Fibroblast of the aortic adventitia (primary cell): ENCODE results near the gene LCP2. TPM values are rescaled to one million over a fixed set of nuclear protein-coding genes. Genes with fewer than 3 reads are reported as not detected.

Experiments used
- DNase-seq: peaks from one replicate; pipeline ENCODE4 v3.0.0-alpha.2; 2010; ENCODE audit warnings: low read depth
- H3K4me3 ChIP-seq: 2 replicates; pipeline ENCODE4 v1.5.1; 2011; ENCODE audit warnings: low read depth, mild to moderate bottlenecking, control low read depth, low read length, moderate library complexity
- total RNA-seq: library from RNA; depleted of rRNA; stranded (reverse); fragments of >200 nt; gene quantifications from 2 replicates; pipeline ENCODE4 v1.2.3, GENCODE V29; 2012; ENCODE audit warnings: low replicate concordance
- TF ChIP-seq, protein P1 (sequence below): IDR thresholded peaks from 2 replicates; pipeline ENCODE4 v1.5.1; 2011; ENCODE audit warnings: mild to moderate bottlenecking, low read length, control low read depth, inconsistent platforms; ENCODE audit not compliant: insufficient read depth

Gene LCP2
- total RNA-seq, 1 donor: not detected

- DNase-seq: no peak
- H3K4me3 ChIP-seq: no peak overlapping the region
- TF ChIP-seq, protein P1, sequence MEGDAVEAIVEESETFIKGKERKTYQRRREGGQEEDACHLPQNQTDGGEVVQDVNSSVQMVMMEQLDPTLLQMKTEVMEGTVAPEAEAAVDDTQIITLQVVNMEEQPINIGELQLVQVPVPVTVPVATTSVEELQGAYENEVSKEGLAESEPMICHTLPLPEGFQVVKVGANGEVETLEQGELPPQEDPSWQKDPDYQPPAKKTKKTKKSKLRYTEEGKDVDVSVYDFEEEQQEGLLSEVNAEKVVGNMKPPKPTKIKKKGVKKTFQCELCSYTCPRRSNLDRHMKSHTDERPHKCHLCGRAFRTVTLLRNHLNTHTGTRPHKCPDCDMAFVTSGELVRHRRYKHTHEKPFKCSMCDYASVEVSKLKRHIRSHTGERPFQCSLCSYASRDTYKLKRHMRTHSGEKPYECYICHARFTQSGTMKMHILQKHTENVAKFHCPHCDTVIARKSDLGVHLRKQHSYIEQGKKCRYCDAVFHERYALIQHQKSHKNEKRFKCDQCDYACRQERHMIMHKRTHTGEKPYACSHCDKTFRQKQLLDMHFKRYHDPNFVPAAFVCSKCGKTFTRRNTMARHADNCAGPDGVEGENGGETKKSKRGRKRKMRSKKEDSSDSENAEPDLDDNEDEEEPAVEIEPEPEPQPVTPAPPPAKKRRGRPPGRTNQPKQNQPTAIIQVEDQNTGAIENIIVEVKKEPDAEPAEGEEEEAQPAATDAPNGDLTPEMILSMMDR: no peak
Measured at GRCh38 chr5:170288151-170288550, 9.4 kb downstream of the LCP2 start.

DNA sequence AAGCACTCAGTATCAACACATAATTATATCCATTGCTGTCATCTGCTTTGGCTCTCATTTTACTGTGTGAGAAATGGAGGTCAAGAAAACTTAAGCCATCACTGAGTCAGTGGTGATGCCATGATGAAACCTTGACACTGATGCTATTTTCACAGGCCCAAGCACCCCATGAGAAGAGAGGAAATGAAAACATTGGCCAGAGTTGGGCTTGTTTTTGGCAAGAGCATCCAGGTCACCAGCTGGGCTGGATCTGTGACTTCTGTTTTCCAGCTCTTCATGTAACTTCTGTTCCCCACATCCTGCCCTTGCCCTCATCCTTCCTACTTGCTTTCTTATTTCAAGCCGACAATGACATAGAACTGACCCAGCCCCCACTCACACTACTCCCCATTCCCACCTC lies 10.0 kb downstream of the LCP2 start:
- DNase-seq: no peak
- no peak overlapping the region for H3K4me3 ChIP-seq
- TF ChIP-seq, protein P1: no peak

DNA sequence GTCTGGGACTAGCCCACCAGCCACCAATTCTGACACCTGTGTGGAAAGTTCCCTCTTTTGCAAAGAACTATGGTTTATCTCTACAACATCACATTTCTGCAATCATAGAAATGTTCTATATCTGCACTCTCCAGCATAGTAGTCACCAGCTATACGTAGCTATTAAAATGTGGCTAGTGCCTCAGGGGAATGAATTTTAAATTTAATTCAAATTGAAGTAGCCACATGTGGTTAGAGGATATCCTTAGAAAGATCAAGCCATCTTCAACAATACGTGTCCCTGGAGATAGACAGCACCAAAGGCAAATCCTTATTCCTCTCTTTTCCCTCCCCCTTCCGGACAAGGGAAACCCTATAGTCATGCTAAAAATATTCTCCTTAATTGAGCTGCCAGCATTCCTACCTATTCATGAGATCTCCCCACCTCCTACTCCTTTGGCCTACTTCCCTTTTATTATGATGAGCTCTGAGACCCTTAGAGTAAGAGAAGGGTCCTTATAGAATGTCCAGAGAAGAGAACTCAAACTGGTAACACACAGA lies 11.1 kb downstream of the LCP2 start:
- TF ChIP-seq, protein P1: no peak
- no peak overlapping the region for H3K4me3 ChIP-seq
- no peak for DNase-seq

GRCh38 chr5:170285181-170285580 lies 12.4 kb downstream of the LCP2 start:
- TF ChIP-seq, protein P1: no peak
- no peak overlapping the region for H3K4me3 ChIP-seq
- no peak for DNase-seq

DNA sequence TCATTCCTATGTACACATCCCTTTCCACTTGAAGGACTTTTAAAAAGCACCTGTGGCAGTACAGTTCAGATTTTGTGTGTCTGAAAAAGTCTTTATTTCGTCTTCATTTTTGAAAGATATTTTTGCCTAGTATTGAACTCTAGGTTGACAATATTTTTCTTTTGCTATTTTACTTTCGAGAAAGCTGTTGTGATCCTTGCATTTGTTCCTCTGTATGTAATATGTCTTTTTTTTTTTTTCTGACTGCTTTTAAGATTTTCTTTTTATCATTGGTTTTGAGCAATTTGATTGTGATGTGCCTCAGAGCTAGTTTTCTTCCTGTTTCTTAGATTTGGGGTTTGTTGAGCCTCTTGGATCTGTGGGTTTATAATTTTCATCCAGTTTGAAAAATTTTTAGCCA lies 13.3 kb downstream of the LCP2 start:
- TF ChIP-seq, protein P1: no peak
- no peak for DNase-seq
- H3K4me3 ChIP-seq: no peak overlapping the region

- TF ChIP-seq, protein P1: no peak
- H3K4me3 ChIP-seq: no peak overlapping the region
- DNase-seq: no peak
Measured at GRCh38 chr5:170283296-170283695, 14.3 kb downstream of the LCP2 start.

DNA sequence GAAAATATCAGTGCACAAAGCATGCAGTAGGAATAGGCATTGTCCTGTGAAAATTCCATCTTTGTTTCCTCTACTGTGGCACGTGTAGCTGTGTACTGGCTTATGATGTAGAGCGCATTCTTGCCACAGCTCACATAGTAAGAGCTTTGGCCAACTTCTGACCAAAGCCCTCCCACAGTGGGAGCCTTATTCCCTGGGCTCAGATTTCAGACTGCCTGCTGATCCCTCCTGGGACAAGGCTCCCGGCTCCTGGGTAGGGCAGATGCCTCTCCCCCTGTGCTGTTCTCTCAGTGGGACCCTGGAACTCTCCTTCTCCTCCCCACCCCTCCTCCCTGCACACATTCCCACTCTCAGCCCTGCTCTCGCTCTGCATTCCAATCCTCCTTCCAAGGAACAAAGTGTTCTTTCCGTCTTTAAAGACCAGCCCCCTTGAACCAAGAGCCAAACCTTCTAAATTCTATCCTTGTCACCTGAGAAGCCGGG lies 17.5 kb downstream of the LCP2 start:
- DNase-seq: no peak
- H3K4me3 ChIP-seq: no peak overlapping the region
- TF ChIP-seq, protein P1: no peak
